Activated T-helper 1 cell treated with Interleukin-2 at 50 U/mL for 16 hours (primary cell): ENCODE results near the gene CACNA1C.
"Not testable (repeated sequence)": the region's sequence is repeated elsewhere in the genome, so short reads cannot be mapped to it uniquely, and the experiment has no call there.

Experiments used
- DNase-seq: peaks from one replicate; pipeline ENCODE4 v3.0.0-alpha.2; 2020; ENCODE audit warnings: low read depth

CACNA1C gene

GRCh38 chr12:2691345-2692071 lies 638.7 kb downstream of the CACNA1C start:
- peak; percentile 18 for DNase-seq

DNA sequence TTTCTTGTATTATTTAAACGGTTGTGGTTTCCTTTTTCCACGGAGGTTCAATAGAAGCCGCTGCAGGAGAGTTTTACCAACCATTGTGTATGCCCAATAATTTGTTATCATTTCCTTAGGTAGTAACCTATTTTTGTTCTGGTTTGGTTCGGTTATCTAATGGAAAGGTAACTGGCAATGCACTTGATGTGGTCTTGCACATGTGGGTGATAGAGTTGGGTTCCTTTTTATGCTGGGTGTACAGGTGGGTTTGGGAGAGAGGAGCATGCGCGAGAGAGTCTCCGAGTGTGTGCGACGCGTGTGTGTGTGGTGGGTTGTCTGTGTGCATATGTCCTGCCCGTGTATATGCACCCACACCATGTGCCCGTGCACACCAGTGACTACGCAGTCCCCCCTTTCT lies 639.3 kb downstream of the CACNA1C start:
- no peak for DNase-seq

GRCh38 chr12:2693244-2693860 lies 640.6 kb downstream of the CACNA1C start:
- no peak for DNase-seq

GRCh38 chr12:2693980-2694610 lies 641.3 kb downstream of the CACNA1C start:
- DNase-seq = no peak

GRCh38 chr12:2696136-2696535 lies 643.3 kb downstream of the CACNA1C start:
- DNase-seq = no peak

DNA sequence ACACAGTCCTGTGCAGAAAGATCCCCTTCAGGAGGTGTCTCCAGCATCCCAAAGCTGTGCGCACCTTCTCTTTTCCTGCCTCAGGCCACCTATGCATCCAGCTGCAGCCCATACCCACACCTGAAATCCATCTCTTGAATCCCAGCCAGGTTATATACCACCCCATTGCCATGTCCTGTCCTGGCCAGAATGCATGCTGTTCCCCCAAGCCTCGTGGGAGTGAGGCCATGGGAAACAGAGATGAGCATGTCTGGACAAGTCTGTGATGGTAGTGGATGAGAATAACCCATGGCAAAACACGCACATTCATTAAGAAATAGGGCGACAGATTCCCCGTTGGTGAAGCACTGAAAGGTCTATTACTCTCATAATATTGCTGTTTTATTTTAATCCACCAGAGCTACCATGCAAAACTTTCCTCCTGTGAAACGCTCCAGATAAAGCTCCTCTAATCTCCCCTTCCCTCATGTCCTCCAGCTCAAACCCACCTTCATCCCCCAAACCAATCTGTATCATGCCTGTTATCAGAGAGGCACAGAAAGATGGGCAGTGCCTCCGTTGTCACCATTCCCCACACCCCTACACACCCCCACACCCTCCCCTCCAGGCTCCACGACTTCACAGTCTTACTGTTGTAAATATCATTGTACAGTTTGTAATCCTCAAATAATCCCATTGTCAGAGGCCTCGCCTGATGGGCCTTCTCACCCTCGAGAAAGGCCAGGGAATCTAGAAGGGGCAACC lies 644.4 kb downstream of the CACNA1C start:
- no peak for DNase-seq

GRCh38 chr12:2698566-2698965 lies 645.8 kb downstream of the CACNA1C start:
- no peak for DNase-seq

GRCh38 chr12:2710701-2711100 lies 657.9 kb downstream of the CACNA1C start:
- no peak for DNase-seq

- DNase-seq = no peak
Observed at GRCh38 chr12:2719392-2719791, 666.6 kb downstream of the CACNA1C start.

- no peak for DNase-seq
Observed at GRCh38 chr12:2722806-2723205, 670.0 kb downstream of the CACNA1C start.

DNA sequence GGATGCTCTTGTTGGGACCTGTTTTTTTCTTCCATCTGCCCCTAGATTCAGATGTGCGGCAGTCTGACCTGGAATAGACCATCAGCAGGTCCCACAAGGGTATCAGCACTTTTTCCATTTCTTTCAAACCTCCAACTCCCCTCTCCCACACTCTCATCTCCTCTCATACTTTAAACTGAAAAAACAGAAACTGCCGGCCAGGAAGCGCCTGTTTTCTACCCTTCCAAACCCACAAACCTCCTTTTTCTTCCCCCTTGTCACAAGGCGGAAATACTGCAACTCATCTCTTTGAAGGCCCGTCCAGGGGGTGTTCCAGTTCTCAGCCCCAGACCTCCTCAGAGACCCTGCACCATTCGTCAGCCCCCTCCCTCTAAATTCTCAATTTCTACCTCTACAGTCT lies 679.5 kb downstream of the CACNA1C start:
- no peak for DNase-seq

DNA sequence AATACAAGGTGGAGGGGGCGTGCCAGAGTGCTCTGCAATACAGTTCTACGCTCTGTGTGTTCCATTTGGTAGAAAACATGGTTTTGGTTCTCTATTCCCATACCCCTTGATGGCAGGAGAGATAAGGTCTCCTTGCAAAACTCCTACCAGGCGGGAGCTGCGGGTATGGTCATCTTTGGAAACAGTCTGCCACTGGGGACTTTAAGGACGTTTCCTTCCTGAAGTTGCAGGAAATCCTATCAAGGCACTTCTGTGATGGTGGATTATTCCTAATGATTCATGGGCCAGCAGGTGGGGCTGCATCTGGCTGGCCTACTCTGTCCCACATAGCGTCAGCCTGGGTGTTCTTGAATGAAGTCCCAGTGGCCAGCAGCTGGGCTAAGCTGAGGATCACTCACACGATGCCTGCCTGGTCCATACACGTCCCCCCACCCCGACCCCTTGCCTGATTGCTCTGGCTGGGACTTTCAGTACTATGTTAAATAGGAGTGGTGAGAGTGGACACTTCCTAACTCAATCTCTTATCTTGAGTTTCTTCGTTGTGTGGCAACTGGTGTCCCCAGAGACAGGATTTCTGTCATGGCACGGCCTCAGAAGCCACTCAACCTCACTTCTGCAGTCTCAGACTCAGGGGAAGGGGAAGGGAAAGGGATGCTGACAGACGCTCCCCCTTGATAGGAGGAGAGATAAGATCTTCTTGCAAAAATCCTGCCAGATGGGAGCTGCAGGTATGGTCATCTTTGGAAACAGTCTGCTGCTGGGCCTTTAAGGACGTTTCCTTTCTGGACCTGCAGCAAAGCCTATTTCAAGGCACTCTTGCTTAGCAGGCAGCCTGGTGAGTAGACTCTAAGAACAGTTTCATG lies 680.9 kb downstream of the CACNA1C start:
- DNase-seq = no peak

DNA sequence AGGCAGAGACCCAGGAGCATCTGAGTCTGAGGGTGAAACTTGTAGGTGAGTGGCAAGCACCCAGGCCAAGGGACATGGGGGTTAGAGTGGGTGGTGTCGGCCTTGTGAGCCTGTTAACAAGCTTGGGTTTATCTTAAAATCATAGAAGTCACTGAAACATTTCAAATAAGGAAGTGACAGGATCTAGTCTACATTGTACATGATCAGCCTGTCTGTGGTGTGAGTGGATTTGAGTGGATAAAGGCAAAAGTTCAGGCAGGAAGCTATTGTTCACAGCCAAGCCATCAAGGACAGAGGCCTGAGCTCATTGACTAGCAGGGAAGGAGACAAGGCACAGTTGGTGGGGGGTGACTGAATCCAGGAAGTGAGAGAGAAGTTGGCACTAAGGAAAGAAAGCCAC lies 682.6 kb downstream of the CACNA1C start:
- no peak for DNase-seq

- no peak for DNase-seq
Observed at GRCh38 chr12:2737656-2738241, 685.0 kb downstream of the CACNA1C start.

DNA sequence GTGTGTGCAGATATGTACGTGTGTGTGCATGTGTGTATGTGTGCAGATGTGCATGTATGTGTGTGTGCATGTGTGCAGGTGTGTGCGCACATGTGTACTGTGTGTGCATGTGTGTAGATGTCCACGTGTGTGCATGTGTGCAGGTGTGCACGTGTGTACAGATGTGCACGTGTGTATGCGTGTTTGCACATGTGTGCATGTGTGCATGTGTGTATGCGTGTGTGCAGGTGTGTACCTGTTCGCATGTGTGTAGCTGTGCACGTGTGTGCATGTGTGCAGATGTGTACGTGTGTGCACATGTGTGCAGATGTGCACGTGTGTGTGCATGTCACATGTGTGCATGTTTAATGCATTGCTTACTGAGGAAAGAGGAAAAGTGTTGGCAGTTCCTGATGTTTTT lies 686.3 kb downstream of the CACNA1C start:
- no peak for DNase-seq

- no peak for DNase-seq
Observed at GRCh38 chr12:2739832-2740641, 687.2 kb downstream of the CACNA1C start.

DNA sequence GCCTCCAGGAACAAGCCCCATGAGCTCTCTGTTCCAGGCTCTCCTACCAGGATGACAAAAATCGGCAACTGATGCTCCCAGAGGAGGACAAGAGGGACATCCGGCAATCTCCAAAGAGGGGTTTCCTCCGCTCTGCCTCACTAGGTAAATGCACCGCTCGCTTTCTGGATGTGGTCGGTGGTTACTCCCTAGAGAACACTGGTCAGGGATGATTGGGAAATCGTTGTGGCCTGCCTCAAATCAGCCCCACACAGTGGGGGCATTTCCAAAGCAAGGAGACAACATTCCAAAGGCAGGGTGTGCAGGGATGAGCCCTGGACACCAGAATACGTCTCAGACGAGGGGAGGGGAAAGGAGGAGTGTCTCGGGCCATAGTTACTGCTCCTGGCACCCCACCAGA lies 689.2 kb downstream of the CACNA1C start:
- not testable (repeated sequence) for DNase-seq

DNA sequence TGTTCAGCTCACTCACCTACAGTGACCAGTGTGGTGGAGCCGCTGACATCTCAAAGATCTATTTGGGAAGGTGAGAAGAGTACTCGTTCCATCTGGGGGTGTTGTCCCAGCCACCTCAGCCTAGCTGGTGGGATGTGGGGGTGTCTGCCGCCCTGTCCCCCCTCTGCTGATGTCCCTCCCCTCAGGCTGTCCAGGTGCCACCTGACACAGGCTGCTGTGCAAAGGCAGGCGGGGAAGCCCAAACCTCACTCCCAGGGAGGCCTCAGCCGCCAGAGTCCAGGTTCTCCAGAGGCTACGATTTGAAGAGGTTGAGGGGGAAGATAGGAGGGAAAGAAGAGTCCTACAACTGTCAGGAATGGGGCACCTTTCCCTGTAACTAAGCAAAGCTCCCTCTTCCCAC lies 690.7 kb downstream of the CACNA1C start:
- no peak for DNase-seq

DNA sequence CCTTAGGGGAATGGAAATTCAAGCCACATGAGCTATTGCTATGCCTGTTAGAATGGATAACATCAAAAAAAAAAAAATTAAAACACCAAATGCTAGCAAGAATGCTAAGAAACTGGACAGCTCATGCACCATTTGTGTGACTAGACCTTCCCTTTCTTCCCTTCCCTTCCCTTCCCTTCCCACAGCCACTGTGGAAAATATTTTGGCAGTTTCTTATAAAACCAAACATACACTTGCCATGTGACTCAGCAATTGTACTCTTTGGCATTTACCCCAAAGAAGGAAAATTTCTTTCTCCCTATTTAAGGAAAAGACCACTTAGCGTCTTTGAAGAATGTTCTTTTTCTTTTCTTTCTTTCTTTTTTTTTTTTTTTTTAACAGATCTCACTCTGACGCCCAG lies 692.9 kb downstream of the CACNA1C start:
- DNase-seq = no peak
